Chondrocyte (in vitro differentiated cells): ENCODE measurements around the gene DYNLRB1. TPM values are rescaled to one million over a fixed set of nuclear protein-coding genes. Genes with fewer than 3 reads are reported as not detected.

ENCODE experiments used
- DNase-seq: peaks from one replicate; pipeline ENCODE4 v3.0.0; 2021; ENCODE audit warnings: mixed read lengths, low spot score
- H3K27ac Mint-ChIP-seq: one replicate; pipeline ENCODE4 v1.8.0; 2021; ENCODE audit warnings: mild to moderate bottlenecking, moderate library complexity, mixed read lengths; ENCODE audit not compliant: unreplicated experiment
- H3K27me3 Mint-ChIP-seq: 2 replicates; pipeline ENCODE4 v1.8.0; 2021; ENCODE audit warnings: low read depth, mixed read lengths
- H3K36me3 Mint-ChIP-seq: 2 replicates; pipeline ENCODE4 v1.8.0; 2021; ENCODE audit warnings: low read depth, mixed read lengths
- H3K4me1 Mint-ChIP-seq: 2 replicates; pipeline ENCODE4 v1.8.0; 2021; ENCODE audit warnings: low read depth, mild to moderate bottlenecking, mixed read lengths
- H3K4me3 Mint-ChIP-seq: one replicate; pipeline ENCODE4 v1.8.0; 2021; ENCODE audit warnings: mild to moderate bottlenecking, moderate library complexity, mixed read lengths; ENCODE audit not compliant: unreplicated experiment
- H3K9me3 Mint-ChIP-seq: 2 replicates; pipeline ENCODE4 v1.8.0; 2021; ENCODE audit warnings: low read depth, mixed read lengths
- CTCF ChIP-seq: fragments of 200-600 bp; sonication (generic); IDR thresholded peaks from 2 replicates; pipeline ENCODE4 v1.5.0; 2021; ENCODE audit warnings: antibody characterized with exemption, mild to moderate bottlenecking, moderate library complexity
- total RNA-seq: library from RNA; stranded (reverse); gene quantifications from 3 replicates; pipeline ENCODE4 v1.2.1, GENCODE V29; 2021

The DYNLRB1 gene
- total RNA-seq, 1 donor from 2014 or later: 199 TPM

DNA sequence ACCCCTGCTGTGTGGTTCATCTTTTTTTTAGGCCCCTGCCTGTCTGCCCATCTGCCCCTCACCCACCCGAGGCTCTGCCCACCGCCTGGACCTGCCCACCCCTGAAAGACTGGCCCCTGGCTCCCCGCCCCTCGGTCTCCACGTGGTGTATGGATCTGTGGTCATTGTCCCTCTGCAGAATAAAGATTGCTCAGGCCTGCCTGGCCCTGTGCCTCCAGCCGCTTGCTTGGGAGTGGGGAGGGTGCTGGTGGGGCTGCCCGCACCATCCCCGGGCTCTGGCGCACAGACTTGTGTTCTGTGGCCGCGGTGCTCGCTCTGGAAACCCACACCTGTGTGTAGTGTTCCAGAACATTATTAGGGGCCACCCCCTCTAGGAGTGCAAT, 43.9 kb downstream of the DYNLRB1 start:
- Mint-ChIP-seq H3K4me1 (peaks cover 14% of the 10 kb centered on the region), H3K9me3 (no peaks in the 10 kb centered on the region), H3K27ac (peak overlapping the region; percentile 12), H3K4me3 (peak overlapping the region; percentile 45), H3K27me3 (no peaks in the 10 kb centered on the region), H3K36me3 (peaks cover 2% of the 10 kb centered on the region)
- no peak for DNase-seq
- TF ChIP-seq CTCF: no peak

GRCh38 chr20:34560614-34561013, 44.4 kb downstream of the DYNLRB1 start:
- Mint-ChIP-seq H3K36me3 (peaks cover 2% of the 10 kb centered on the region), H3K4me1 (peaks cover 14% of the 10 kb centered on the region), H3K27me3 (no peaks in the 10 kb centered on the region), H3K27ac (peak overlapping the region; percentile 28), H3K4me3 (no peak overlapping the region), H3K9me3 (no peaks in the 10 kb centered on the region)
- peak; percentile 82 for DNase-seq
- TF ChIP-seq CTCF: no peak

DNA sequence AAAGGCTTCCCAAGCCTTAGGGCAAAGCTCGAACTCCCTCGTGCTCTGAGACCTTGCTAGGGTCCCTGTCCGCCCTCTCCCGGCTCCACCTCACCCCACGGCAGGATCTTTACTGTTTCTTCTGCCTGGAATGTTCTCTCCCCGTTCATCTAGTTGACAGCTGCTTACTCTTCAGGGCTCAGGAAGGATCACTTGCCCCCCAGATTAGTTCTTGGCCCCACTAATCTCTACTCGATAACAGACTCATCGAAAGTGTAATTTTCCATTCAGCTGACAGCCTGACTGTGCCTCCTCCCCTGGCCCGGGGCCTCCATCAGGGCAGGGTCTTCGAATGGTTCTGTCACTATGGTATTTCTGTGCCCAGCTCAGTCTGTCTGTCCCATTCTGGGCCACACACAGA, 45.4 kb downstream of the DYNLRB1 start:
- peak; percentile 32 for DNase-seq
- no peak overlapping the region for H3K4me3 Mint-ChIP-seq
- peak overlapping the region; percentile 25 for H3K27ac Mint-ChIP-seq
- peaks cover 14% of the 10 kb centered on the region for H3K4me1 Mint-ChIP-seq
- no peak for TF ChIP-seq CTCF
- H3K27me3 Mint-ChIP-seq: no peaks in the 10 kb centered on the region
- no peaks in the 10 kb centered on the region for H3K9me3 Mint-ChIP-seq
- H3K36me3 Mint-ChIP-seq: peaks cover 2% of the 10 kb centered on the region

- no peak for DNase-seq
- no peak overlapping the region for H3K27ac Mint-ChIP-seq
- H3K36me3 Mint-ChIP-seq: peaks cover 3% of the 10 kb centered on the region
- H3K4me3 Mint-ChIP-seq: no peak overlapping the region
- peaks cover 12% of the 10 kb centered on the region for H3K4me1 Mint-ChIP-seq
- H3K27me3 Mint-ChIP-seq: no peaks in the 10 kb centered on the region
- H3K9me3 Mint-ChIP-seq: no peaks in the 10 kb centered on the region
- peak; percentile 74 for TF ChIP-seq CTCF
Measured at GRCh38 chr20:34562641-34563040, 46.4 kb downstream of the DYNLRB1 start.

DNA sequence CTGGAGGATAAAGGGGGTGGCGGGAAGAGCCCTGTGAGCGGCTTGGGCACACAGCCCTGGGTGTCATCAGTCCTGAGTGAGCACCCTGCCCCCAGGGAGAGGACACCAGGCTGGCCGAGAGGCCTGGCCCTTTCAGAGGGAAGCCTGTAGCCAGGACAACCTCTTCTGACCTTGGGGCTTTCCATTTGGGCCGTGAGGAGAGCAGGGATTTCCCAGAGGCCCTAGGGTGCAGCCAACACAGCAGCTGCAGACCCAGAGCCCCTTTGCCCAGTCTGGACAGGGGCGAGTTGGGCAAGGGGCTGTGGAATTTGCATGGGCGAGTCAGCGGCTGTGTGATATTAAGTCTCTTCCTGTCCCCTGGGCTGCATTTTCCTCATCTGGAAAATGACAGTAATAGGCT, 48.6 kb downstream of the DYNLRB1 start:
- Mint-ChIP-seq H3K4me3 (no peak overlapping the region), H3K27ac (no peak overlapping the region), H3K4me1 (no peaks in the 10 kb centered on the region), H3K27me3 (no peaks in the 10 kb centered on the region), H3K36me3 (peaks cover 7% of the 10 kb centered on the region), H3K9me3 (no peaks in the 10 kb centered on the region)
- DNase-seq: no peak
- no peak for TF ChIP-seq CTCF
